SK-N-SH treated with all-trans-retinoic acid at 6 μM for 48 hours (cell line): ENCODE results near the gene RMND5A.

ENCODE experiments used
- ARNTL ChIP-seq: fragments of 450-650 bp; formaldehyde crosslinking; IDR thresholded peaks from 2 replicates; pipeline ENCODE4 v1.5.0; 2020; ENCODE audit warnings: low read depth, mild to moderate bottlenecking, moderate library complexity, borderline replicate concordance
- CSDC2 ChIP-seq: fragments of 250-450 bp; sonication (Bioruptor Pico); IDR thresholded peaks from 2 replicates; pipeline ENCODE4 v1.5.0; 2020; ENCODE audit warnings: mild to moderate bottlenecking, moderate library complexity
- CSRNP3 ChIP-seq: fragments of 250-450 bp; sonication (Bioruptor Pico); IDR thresholded peaks from 2 replicates; pipeline ENCODE4 v1.5.1; 2021; ENCODE audit warnings: mild to moderate bottlenecking, moderate library complexity
- GLIS3 ChIP-seq: fragments of 250-450 bp; sonication (Bioruptor Pico); IDR thresholded peaks from 2 replicates; pipeline ENCODE4 v1.5.0; 2020; ENCODE audit warnings: mild to moderate bottlenecking, moderate library complexity
- OSR1 ChIP-seq: fragments of 250-450 bp; sonication (Bioruptor Pico); IDR thresholded peaks from 2 replicates; pipeline ENCODE4 v1.8.0; 2022; ENCODE audit warnings: moderate library complexity, mild to moderate bottlenecking, inconsistent platforms
- PATZ1 ChIP-seq: fragments of 250-450 bp; sonication (Bioruptor Pico); IDR thresholded peaks from 2 replicates; pipeline ENCODE4 v1.8.0; 2020; ENCODE audit warnings: mild to moderate bottlenecking, moderate library complexity, borderline replicate concordance
- ZC3H10 ChIP-seq: fragments of 250-450 bp; sonication (Bioruptor Pico); IDR thresholded peaks from 2 replicates; pipeline ENCODE4 v1.5.1; 2021; ENCODE audit warnings: mild to moderate bottlenecking, moderate library complexity
- ZFP3 ChIP-seq: fragments of 250-450 bp; sonication (Bioruptor Pico); IDR thresholded peaks from 2 replicates; pipeline ENCODE4 v1.5.0; 2020; ENCODE audit warnings: mild to moderate bottlenecking, moderate library complexity
- ZFP30 ChIP-seq: fragments of 450-650 bp; formaldehyde crosslinking; IDR thresholded peaks from 2 replicates; pipeline ENCODE4 v1.5.0; 2022; ENCODE audit warnings: mild to moderate bottlenecking, moderate library complexity
- ZNF70 ChIP-seq: fragments of 450-650 bp; formaldehyde crosslinking; IDR thresholded peaks from 2 replicates; pipeline ENCODE4 v1.5.0; 2020; ENCODE audit warnings: mild to moderate bottlenecking, moderate library complexity
- ZNF8 ChIP-seq: fragments of 450-650 bp; formaldehyde crosslinking; IDR thresholded peaks from 2 replicates; pipeline ENCODE4 v1.5.0; 2020; ENCODE audit warnings: mild to moderate bottlenecking, moderate library complexity

GRCh38 chr2:86815611-86816010 lies 95.5 kb downstream of the RMND5A start:
- TF ChIP-seq ZFP3 (CRISPR knock-in tag) = no peak
- TF ChIP-seq CSDC2 (CRISPR knock-in tag) = no peak
- TF ChIP-seq GLIS3 (CRISPR knock-in tag) = no peak
- no peak for TF ChIP-seq ARNTL
- TF ChIP-seq ZNF70 (CRISPR knock-in tag) = no peak
- TF ChIP-seq PATZ1 (CRISPR knock-in tag) = no peak
- no peak for TF ChIP-seq OSR1
- TF ChIP-seq CSRNP3 = no peak
- TF ChIP-seq ZNF8 = no peak
- TF ChIP-seq ZFP30 = no peak
- TF ChIP-seq ZC3H10 (CRISPR knock-in tag) = no peak
